GM18907 (cell line): ENCODE results near the gene ZNF343.

Experiments used
- ATAC-seq: cut with Tn5 transposase; IDR thresholded peaks from one replicate; pipeline ENCODE4 v1.9.1; 2021; ENCODE audit warnings: mild to moderate bottlenecking, moderate library complexity; ENCODE audit not compliant: unreplicated experiment

The ZNF343 gene

GRCh38 chr20:2446845-2447244 lies 61.9 kb downstream of the ZNF343 start:
- ATAC-seq = no peak
